HepG2 (cell line): ENCODE results near the gene ZSCAN31.

Experiments
- IKZF4 ChIP-seq: sonication (generic); formaldehyde crosslinking; IDR thresholded peaks from 2 replicates; pipeline ENCODE4 v1.5.1; 2020; ENCODE audit warnings: borderline replicate concordance, mild to moderate bottlenecking, low read depth, missing genetic modification reagents; ENCODE audit errors: not compliant biosample characterization
- KDM5A ChIP-seq: fragments of 200-600 bp; sonication (generic); IDR thresholded peaks from 2 replicates; pipeline ENCODE4 v1.7.0; 2018; ENCODE audit warnings: antibody characterized with exemption, mild to moderate bottlenecking, low read length, borderline replicate concordance
- ZNF232 ChIP-seq: sonication (generic); formaldehyde crosslinking; IDR thresholded peaks from 2 replicates; pipeline ENCODE4 v1.4.0; 2020; ENCODE audit warnings: missing genetic modification reagents, borderline replicate concordance
- ZNF274 ChIP-seq: sonication (generic); formaldehyde crosslinking; IDR thresholded peaks from 2 replicates; pipeline ENCODE4 v1.5.1; 2020; ENCODE audit warnings: mild to moderate bottlenecking, missing genetic modification reagents
- ZNF331 ChIP-seq: sonication (generic); formaldehyde crosslinking; IDR thresholded peaks from 2 replicates; pipeline ENCODE4 v1.4.0; 2020; ENCODE audit warnings: missing genetic modification reagents

- TF ChIP-seq ZNF232 (CRISPR knock-in tag) (no peak), ZNF274 (no peak), ZNF331 (no peak), KDM5A (no peak), IKZF4 (CRISPR knock-in tag) (no peak)
Measured at GRCh38 chr6:28356666-28357020, 20.7 kb upstream of the ZSCAN31 start.
